ENCODE results near the gene PRKCA. TPM values are rescaled to one million over a fixed set of nuclear protein-coding genes. Genes with fewer than 3 reads are reported as not detected.

The PRKCA gene
- total and polyA plus RNA-seq, 9 of the 15 experiments (the other 6 are each of a cell fraction or from before 2014, with no cell fraction given): 3.2 to 33.0 (median 17.8) TPM

DNA sequence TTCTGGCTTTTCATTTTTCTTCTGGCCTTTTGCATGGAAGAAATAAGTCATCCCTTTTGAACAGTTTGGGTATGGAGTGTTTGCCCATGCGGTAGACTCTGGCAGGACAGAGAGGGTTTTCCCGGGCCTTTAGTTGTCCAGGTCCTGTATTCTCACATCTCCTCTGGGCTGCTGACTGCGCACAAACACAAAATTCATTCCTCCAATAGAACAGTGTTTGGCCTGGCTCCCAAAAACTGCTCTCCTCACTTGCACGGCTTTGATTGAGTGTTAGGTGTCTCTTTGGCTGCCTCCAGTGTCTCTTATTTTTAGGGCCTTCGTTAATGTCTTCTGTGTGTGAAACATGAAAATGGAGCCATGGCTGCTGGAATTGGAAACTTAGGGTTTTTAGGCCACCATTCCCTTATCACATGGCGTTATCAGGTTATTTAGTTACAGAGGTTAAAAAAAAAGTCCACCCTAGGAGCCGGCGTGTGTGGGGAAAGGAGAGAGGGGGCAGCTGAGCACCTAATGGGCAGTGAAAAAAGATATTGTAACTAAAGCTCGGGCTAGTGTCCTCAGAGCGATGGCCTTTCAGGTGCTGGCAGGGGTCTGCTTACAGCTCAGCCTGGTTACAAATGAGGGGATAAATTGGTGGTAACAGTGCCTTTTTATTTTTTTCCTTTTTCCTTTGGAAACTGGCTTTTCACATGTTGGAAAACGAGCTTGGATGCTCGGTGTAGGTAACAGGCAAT is 47.3 kb downstream of the PRKCA start:
- intact Hi-C loops (cut with micrococcal nuclease): loop anchor here (2.0 kb wide), 1 partner anchor 47 kb away; the partner anchor contains the start of gene PRKCA
- Histone ChIP-seq H3K4me2 (ENCODE audit: insufficient read depth, low read length) (peak overlapping the region; percentile 71), H3K4me1 (replicated peaks in 1 of 2; ENCODE audit: control insufficient read depth in 2 of 2, insufficient read depth in 2 of 2, low read length in 2 of 2) (peaks cover 24 to 68% of the 10 kb centered on the region in 2 experiments), H4K20me1 (replicated peaks; ENCODE audit: control insufficient read depth, insufficient read depth, low read length) (no peaks in the 10 kb centered on the region), H3K4me3 (no peak overlapping the region), H3K36me3 (ENCODE audit: control insufficient read depth, insufficient read depth, low read length) (no peaks in the 10 kb centered on the region; the same call in 2 of the 3 replicates), H3K9me3 (replicated peaks; ENCODE audit: control insufficient read depth, insufficient read depth, low read depth, low read length) (no peaks in the 10 kb centered on the region), H3K27ac (ENCODE audit: extremely low read depth, low read depth, low read length) (peak overlapping the region; percentile 91), H3K79me2 (ENCODE audit: control insufficient read depth, insufficient read depth, low read length) (peaks cover 83% of the 10 kb centered on the region), H3K27me3 (ENCODE audit: control insufficient read depth in 2 of 2, insufficient read depth in 2 of 2, low read length in 2 of 2) (no peaks in the 10 kb centered on the region), H3K9me1 (ENCODE audit: control insufficient read depth, insufficient read depth, low read length) (no peaks in the 10 kb centered on the region), H3K9ac (ENCODE audit: insufficient read depth in 1 of 2, low read depth in 2 of 2, low read length in 2 of 2) (peak overlapping the region; percentile 53 to 64; a peak in 3 of 4 replicates), H2AFZ (ENCODE audit: low read depth, low read length) (peak overlapping the region; percentile 73)
- POLR2A ChIA-PET: interaction anchor here (0.8 to 1.1 kb wide), 2 partner anchors 12 to 18 kb away, joined by 3 read pairs; no protein-coding TSS in a partner anchor
- FAIRE-seq (no peak), DNase-seq (ENCODE audit: extremely low read depth in 1 of 4, low spot score in 3 of 4) (peak in 2 of 4 experiments; percentile 44 to 54), ATAC-seq (peak; percentile 57)
- CTCF ChIA-PET (ENCODE audit: low intra/inter-chr PET ratio): no interaction called here
- BruUV-seq (replicated peaks): no TSS peak
- 10% methylated on average over 10 of the region's 12 CpGs for WGBS (ENCODE audit: insufficient coverage, low coverage, missing lambda C conversion rate)
- in situ Hi-C loops (cut with MboI): no loop called here
- TF ChIP-seq NRF1 (conservative IDR thresholded peaks at IDR 0.05 in 1 of 2, IDR thresholded peaks at IDR 0.05 in 1 of 2) (peak; percentile 25 to 28; a peak in 3 of 4 replicates), PTTG1 (tag; IDR thresholded peaks at IDR 0.05; ENCODE audit: low read depth) (no peak), MAFK (IDR thresholded peaks at IDR 0.05; ENCODE audit: low read length) (peak; percentile 71), GATA2 (CRISPR knock-in tag; IDR thresholded peaks at IDR 0.05) (no peak), MAFF (IDR thresholded peaks at IDR 0.05; ENCODE audit: low read length) (peak; percentile 64), NR2C2 (CRISPR knock-in tag; IDR thresholded peaks at IDR 0.05) (no peak), NR2C2 (tag; IDR thresholded peaks at IDR 0.05) (0 out of 2 replicates have a peak, but pooled peaks have one; percentile 16), MYC (IDR thresholded peaks at IDR 0.05; ENCODE audit: low read depth, low read length) (no peak), MYC (CRISPR knock-in tag; IDR thresholded peaks at IDR 0.05; ENCODE audit: borderline replicate concordance, low read depth) (no peak), ZNF764 (CRISPR knock-in tag; IDR thresholded peaks at IDR 0.05; ENCODE audit: low read depth) (no peak), MAFG (tag; conservative IDR thresholded peaks at IDR 0.05) (peak; percentile 80), NFIC (IDR thresholded peaks at IDR 0.05) (peak; percentile 67), TAF1 (IDR thresholded peaks at IDR 0.05; ENCODE audit: control insufficient read depth, extremely low read depth, insufficient read depth, low read length, severe bottlenecking) (no peak)
- TF ChIP-seq, protein P1, sequence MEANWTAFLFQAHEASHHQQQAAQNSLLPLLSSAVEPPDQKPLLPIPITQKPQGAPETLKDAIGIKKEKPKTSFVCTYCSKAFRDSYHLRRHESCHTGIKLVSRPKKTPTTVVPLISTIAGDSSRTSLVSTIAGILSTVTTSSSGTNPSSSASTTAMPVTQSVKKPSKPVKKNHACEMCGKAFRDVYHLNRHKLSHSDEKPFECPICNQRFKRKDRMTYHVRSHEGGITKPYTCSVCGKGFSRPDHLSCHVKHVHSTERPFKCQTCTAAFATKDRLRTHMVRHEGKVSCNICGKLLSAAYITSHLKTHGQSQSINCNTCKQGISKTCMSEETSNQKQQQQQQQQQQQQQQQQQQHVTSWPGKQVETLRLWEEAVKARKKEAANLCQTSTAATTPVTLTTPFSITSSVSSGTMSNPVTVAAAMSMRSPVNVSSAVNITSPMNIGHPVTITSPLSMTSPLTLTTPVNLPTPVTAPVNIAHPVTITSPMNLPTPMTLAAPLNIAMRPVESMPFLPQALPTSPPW (CRISPR knock-in tag; IDR thresholded peaks at IDR 0.05): 0 out of 2 replicates have a peak, but pooled peaks have one; percentile 23
- TF ChIP-seq, protein P2, sequence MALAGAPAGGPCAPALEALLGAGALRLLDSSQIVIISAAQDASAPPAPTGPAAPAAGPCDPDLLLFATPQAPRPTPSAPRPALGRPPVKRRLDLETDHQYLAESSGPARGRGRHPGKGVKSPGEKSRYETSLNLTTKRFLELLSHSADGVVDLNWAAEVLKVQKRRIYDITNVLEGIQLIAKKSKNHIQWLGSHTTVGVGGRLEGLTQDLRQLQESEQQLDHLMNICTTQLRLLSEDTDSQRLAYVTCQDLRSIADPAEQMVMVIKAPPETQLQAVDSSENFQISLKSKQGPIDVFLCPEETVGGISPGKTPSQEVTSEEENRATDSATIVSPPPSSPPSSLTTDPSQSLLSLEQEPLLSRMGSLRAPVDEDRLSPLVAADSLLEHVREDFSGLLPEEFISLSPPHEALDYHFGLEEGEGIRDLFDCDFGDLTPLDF (CRISPR knock-in tag; IDR thresholded peaks at IDR 0.05): no peak

Measured in K562 (cell line).